Stimulated activated naive CD4-positive, alpha-beta T cell (primary cell): Measurements from ENCODE around the gene ZDHHC13.
"Not testable (repeated sequence)": the region's sequence is repeated elsewhere in the genome, so short reads cannot be mapped to it uniquely, and the experiment has no call there.

Source experiments
- DNase-seq, 6 experiments: peaks; one replicate each; lab custom pipeline; 2025; lab: John Stamatoyannopoulos, UW

ZDHHC13 gene

GRCh38 chr11:19100885-19101284 lies 16.1 kb upstream of the ZDHHC13 start:
- no peak for DNase-seq

GRCh38 chr11:19101796-19102520 lies 15.0 kb upstream of the ZDHHC13 start:
- no peak for DNase-seq

- DNase-seq = no peak
Observed at GRCh38 chr11:19102521-19102900, 14.5 kb upstream of the ZDHHC13 start.

- no peak for DNase-seq
Observed at GRCh38 chr11:19105011-19105410, 12.0 kb upstream of the ZDHHC13 start.

GRCh38 chr11:19107125-19107524 lies 9.8 kb upstream of the ZDHHC13 start:
- no peak for DNase-seq

- no peak for DNase-seq
Observed at GRCh38 chr11:19110295-19110694, 6.7 kb upstream of the ZDHHC13 start.

GRCh38 chr11:19111809-19112208 lies 5.2 kb upstream of the ZDHHC13 start:
- no peak for DNase-seq

GRCh38 chr11:19116276-19116970 lies 545 bp upstream of the ZDHHC13 start:
- DNase-seq = peak in 1 of 6 experiments; percentile 18

- DNase-seq = peak in 1 of 6 experiments; percentile 13
Observed at GRCh38 chr11:19117760-19118097, 761 bp downstream of the ZDHHC13 start.

GRCh38 chr11:19121646-19122045 lies 4.7 kb downstream of the ZDHHC13 start:
- DNase-seq = no peak

- DNase-seq = no peak
Observed at GRCh38 chr11:19122960-19123615, 6.1 kb downstream of the ZDHHC13 start.

GRCh38 chr11:19126562-19127325 lies 9.8 kb downstream of the ZDHHC13 start:
- not testable (repeated sequence) for DNase-seq

GRCh38 chr11:19134004-19134403 lies 17.0 kb downstream of the ZDHHC13 start:
- no peak for DNase-seq

- not testable (repeated sequence) for DNase-seq
Observed at GRCh38 chr11:19136884-19137283, 19.9 kb downstream of the ZDHHC13 start.

GRCh38 chr11:19145319-19145718 lies 28.4 kb downstream of the ZDHHC13 start:
- DNase-seq = no peak

- DNase-seq = no peak
Observed at GRCh38 chr11:19156892-19157291, 39.9 kb downstream of the ZDHHC13 start.

GRCh38 chr11:19160847-19161246 lies 43.9 kb downstream of the ZDHHC13 start:
- no peak for DNase-seq

- no peak for DNase-seq
Observed at GRCh38 chr11:19161651-19162050, 44.7 kb downstream of the ZDHHC13 start.

GRCh38 chr11:19162951-19163505 lies 46.1 kb downstream of the ZDHHC13 start:
- no peak for DNase-seq

GRCh38 chr11:19163617-19164016 lies 46.6 kb downstream of the ZDHHC13 start:
- no peak for DNase-seq

- DNase-seq = no peak
Observed at GRCh38 chr11:19164230-19164855, 47.4 kb downstream of the ZDHHC13 start.

GRCh38 chr11:19164881-19165280 lies 47.9 kb downstream of the ZDHHC13 start:
- no peak for DNase-seq
